ENCODE data around the gene HRC.
"Not testable (repeated sequence)": the region's sequence is repeated elsewhere in the genome, so short reads cannot be mapped to it uniquely, and the experiment has no call there.

HRC gene, protein sequence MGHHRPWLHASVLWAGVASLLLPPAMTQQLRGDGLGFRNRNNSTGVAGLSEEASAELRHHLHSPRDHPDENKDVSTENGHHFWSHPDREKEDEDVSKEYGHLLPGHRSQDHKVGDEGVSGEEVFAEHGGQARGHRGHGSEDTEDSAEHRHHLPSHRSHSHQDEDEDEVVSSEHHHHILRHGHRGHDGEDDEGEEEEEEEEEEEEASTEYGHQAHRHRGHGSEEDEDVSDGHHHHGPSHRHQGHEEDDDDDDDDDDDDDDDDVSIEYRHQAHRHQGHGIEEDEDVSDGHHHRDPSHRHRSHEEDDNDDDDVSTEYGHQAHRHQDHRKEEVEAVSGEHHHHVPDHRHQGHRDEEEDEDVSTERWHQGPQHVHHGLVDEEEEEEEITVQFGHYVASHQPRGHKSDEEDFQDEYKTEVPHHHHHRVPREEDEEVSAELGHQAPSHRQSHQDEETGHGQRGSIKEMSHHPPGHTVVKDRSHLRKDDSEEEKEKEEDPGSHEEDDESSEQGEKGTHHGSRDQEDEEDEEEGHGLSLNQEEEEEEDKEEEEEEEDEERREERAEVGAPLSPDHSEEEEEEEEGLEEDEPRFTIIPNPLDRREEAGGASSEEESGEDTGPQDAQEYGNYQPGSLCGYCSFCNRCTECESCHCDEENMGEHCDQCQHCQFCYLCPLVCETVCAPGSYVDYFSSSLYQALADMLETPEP

GRCh38 chr19:49155005-49155819, at the start of gene HRC:
Gene HRC (minus strand): TSS chr19:49155396. CDS start chr19:49155237, 159 bp downstream.
- no peak for DNase-seq

- no peak for DNase-seq
Observed at GRCh38 chr19:49201042-49201441, 45.8 kb upstream of the HRC start.

GRCh38 chr19:49200238-49200862, 45.2 kb upstream of the HRC start:
- DNase-seq = no peak

- DNase-seq = no peak
Observed at GRCh38 chr19:49196527-49197240, 41.5 kb upstream of the HRC start.

GRCh38 chr19:49194408-49194807, 39.2 kb upstream of the HRC start:
- no peak for DNase-seq

GRCh38 chr19:49193822-49194394, 38.7 kb upstream of the HRC start:
- no peak for DNase-seq

GRCh38 chr19:49190781-49191180, 35.6 kb upstream of the HRC start:
- no peak for DNase-seq

DNA sequence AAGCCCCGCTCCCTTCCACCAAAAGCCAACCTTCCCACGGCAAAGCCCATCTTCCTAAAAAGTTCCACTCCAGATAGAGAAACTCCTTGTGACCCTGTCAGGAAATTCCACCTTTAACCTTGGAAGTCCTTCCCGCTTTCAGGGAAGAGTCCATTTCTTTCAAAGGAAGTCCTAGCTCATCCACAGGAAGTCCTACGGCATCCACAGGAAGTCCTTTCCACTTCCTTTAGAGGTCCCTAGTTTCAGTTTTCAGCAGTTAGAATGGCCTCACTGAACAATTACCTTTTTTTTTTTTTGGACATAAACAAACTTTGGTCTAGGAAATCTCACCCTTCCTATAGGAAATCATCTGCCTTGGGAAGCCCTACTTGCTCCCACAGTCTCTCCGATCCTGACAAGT, 34.1 kb upstream of the HRC start:
- no peak for DNase-seq

GRCh38 chr19:49188626-49189200, 33.5 kb upstream of the HRC start:
- no peak for DNase-seq

- DNase-seq = no peak
Observed at GRCh38 chr19:49186108-49186507, 30.9 kb upstream of the HRC start.

DNA sequence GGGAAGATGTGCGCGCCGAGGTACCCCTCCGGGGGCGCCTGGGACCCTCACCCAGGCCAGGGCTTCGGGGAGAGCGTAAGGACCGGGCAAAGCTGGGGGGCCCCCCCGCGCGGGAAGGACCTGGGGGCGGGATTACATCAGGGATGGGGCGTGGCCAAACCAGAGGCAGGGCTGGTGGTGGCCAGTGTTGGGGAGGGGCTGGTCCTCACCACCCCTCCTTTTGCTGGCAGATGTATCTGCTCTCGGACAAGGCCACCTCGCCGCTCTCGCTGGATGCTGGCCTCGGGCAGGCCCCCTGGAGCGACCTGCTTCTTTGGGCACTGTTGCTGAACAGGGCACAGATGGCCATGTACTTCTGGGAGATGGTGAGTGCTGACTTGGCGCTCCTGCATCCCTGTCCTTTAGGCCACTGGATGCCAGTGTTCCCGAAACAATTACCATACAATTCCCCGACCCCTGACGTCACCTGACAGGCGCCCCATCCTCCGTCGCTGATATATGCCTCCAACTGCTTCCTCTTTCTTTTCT, 27.7 kb upstream of the HRC start:
- DNase-seq = no peak

DNA sequence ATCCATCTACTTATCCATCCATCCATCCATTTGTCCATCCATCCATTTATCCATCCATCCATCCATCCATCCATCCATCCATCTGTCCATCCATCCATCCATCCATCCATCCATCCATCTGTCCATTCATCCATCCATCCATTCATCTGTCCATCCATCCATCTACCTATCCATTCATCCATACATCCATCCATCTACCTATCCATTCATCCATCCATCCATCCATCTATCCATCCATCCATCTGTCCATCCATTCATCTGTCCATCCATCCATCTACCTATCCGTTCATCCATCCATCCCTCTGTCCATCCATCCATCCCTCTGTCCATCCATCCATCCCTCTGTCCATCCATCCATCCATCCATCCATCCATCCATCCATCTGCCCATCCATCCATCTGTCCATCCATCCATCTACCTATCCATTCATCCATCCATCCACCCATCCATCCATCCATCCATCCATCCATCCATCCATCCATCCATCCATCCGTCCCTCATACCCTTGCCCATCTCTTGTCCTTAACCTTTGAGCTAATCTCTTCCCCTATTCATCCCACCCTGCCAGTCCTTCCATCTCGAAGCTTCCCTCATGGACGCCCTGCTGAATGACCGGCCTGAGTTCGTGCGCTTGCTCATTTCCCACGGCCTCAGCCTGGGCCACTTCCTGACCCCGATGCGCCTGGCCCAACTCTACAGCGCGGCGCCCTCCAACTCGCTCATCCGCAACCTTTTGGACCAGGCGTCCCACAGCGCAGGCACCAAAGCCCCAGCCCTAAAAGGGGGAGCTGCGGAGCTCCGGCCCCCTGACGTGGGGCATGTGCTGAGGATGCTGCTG, 27.0 kb upstream of the HRC start:
- DNase-seq = not testable (repeated sequence)

GRCh38 chr19:49180659-49181058, 25.5 kb upstream of the HRC start:
- DNase-seq = no peak

DNA sequence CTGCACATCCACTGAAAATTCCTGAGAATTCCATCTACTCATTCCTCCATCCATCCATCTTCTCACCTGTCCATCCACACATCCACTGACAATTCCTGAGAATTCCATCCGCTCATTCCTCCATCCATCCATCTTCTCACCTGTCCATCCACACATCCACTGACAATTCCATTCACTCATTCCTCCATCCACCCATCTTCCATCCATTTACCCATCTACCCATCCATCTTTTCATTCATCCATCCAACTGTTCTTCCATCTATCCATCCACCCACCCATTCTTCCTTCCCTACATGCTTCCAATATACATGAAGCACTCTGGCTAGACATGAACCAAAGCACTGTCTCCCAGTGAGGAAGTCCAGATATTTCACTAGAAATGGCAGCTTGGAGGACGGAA, 18.0 kb upstream of the HRC start:
- no peak for DNase-seq

DNA sequence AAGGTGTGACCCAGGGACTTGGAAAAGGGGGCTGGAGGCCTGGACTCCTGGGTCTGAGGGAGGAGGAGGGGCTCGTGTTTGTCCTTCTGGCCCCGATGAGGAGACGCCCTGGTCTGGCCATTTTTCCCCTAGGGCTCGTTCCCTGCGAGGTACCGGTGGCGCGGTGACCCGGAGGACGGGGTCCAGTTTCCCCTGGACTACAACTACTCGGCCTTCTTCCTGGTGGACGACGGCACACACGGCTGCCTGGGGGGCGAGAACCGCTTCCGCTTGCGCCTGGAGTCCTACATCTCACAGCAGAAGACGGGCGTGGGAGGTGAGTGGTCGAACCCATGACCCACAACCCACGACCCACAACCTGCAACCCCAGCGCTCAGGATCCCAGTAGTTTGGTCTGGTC, 13.2 kb upstream of the HRC start:
- no peak for DNase-seq

DNA sequence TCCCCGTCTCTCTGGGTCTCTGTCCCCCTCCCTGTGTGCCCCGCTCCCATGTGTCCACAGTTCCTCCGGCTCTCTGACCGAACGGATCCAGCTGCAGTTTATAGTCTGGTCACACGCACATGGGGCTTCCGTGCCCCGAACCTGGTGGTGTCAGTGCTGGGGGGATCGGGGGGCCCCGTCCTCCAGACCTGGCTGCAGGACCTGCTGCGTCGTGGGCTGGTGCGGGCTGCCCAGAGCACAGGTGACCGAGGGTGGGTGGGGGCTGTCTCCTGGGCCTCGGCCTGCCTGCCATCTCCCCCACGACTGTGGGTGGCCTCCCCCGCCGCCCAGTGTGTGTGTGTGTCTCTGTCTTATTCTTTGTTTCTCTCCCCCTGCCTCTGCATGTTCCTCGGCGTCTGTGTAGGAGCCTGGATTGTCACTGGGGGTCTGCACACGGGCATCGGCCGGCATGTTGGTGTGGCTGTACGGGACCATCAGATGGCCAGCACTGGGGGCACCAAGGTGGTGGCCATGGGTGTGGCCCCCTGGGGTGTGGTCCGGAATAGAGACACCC, 12.7 kb upstream of the HRC start:
- DNase-seq = no peak

DNA sequence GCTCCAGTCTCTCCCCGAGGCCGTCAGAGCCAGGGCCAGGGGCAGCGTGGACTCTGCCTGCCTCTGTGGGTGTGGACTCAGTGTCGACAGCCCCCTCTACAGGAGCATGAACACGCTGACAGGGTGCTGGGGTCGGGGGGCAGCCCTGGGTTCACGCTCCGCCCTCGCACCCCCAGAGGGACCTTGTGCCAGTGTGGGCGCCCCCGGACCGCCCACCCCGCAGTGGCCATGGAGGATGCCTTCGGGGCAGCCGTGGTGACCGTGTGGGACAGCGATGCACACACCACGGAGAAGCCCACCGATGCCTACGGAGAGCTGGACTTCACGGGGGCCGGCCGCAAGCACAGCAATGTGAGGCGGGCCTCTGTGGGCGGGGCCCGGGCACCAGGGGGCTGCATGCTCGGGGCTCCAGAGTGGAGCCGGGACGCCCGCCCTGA, 10.7 kb upstream of the HRC start:
- no peak for DNase-seq

DNA sequence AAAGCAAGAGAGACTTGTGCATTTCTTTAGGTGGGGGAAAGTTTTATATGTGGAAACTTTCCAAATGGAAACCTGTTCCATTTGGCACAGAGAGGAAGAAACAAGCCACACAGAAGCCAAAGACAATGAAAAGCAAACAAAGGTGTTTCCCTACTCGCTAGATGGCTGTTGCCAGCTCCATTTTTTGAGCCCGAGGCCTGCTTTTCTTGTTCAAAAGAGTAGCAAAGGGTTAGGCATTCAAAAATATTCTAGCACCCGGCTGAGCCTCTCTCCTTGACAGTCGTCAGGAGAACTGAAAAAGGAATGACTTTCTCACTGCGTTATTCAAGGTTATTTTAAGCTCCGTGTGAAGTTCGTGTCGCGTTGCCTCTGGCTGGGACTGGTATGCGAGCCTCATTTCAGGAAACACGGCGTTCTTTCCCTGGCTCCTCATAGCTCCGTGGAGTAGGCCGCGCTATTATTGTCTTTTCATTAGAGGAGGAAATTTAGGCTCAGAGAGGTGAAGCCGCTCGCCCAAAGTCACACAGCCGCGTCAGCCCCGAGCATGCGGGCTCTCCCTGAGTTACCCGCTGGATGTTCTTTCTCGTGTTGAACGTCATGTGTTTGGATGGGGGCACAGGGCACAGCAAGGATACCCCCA, 10.0 kb upstream of the HRC start:
- DNase-seq = no peak

DNA sequence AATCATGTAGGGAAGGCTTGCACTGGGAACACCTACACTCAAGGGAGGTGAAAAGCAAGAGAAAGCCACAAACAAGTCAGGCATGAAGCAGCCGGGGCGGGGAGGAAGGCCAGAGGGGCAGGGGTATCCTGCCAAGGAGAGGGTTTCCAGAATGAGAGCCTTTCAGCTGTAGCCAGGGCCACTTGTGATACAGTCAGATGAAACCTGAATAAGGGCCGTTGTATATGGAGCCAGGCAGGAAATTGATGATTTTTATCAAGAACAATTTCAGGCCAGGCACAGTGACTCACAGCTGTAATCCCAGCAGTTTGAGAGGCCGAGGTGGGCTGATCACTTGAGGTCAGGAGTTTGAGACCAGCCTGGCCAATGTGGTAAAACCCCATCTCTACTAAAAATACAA, 6.8 kb upstream of the HRC start:
- no peak for DNase-seq

All from NK-92 treated with Interleukin-12 subunit alpha and Interleukin-12 subunit beta, amount 100 ng/mL, for 24 hours (cell line).